Colon (tissue), 2 donors: Measurements from ENCODE around the gene METTL25B.

Experiments used
- FAIRE-seq: peaks from 2 replicates; lab custom pipeline; 2012; peaks lifted over from hg19 to GRCh38; lab: Jason Lieb, UNC
- donor health status: control.
- donor health status: control.

METTL25B gene

GRCh38 chr1:156768610-156769295 is 40.5 kb downstream of the METTL25B start:
- FAIRE-seq: no peak

- FAIRE-seq: no peak
Measured at GRCh38 chr1:156772222-156772621, 44.0 kb downstream of the METTL25B start.

GRCh38 chr1:156772728-156773497 is 44.6 kb downstream of the METTL25B start:
- no peak for FAIRE-seq

- FAIRE-seq: no peak
Measured at GRCh38 chr1:156773607-156774006, 45.3 kb downstream of the METTL25B start.

- no peak for FAIRE-seq
Measured at GRCh38 chr1:156775799-156776198, 47.5 kb downstream of the METTL25B start.

- no peak for FAIRE-seq
Measured at GRCh38 chr1:156776942-156777341, 48.7 kb downstream of the METTL25B start.

- no peak for FAIRE-seq
Measured at GRCh38 chr1:156777573-156777972, 49.3 kb downstream of the METTL25B start.

- no peak for FAIRE-seq
Measured at GRCh38 chr1:156781585-156782186, 53.4 kb downstream of the METTL25B start.

- no peak for FAIRE-seq
Measured at GRCh38 chr1:156785458-156785857, 57.2 kb downstream of the METTL25B start.
